Thymus (tissue), 11 donors: ENCODE data around the gene CCDC60. TPM values are rescaled to one million over a fixed set of nuclear protein-coding genes. Genes with fewer than 3 reads are reported as not detected.

Source experiments
- DNase-seq, 9 donors: peaks; one replicate each; pipeline ENCODE4 v3.0.0-alpha.2; 2013; ENCODE audit warnings: low spot score in 9 of 9, low read depth in 6 of 9, missing footprints in 1 of 9
- H3K27ac ChIP-seq, 2 donors: one replicate each; pipeline ENCODE4 v1.5.1; 2013; ENCODE audit warnings: control low read depth in 1 of 2, low read depth in 1 of 2, low read length in 1 of 2, mild to moderate bottlenecking in 1 of 2, moderate library complexity in 1 of 2
- H3K27me3 ChIP-seq, 2 donors: one replicate each; pipeline ENCODE4 v1.5.1; 2013; ENCODE audit warnings: low read length in 1 of 2; ENCODE audit not compliant: control insufficient read depth in 2 of 2, insufficient read depth in 1 of 2
- H3K36me3 ChIP-seq, 2 donors: one replicate each; pipeline ENCODE4 v1.5.1; 2013; ENCODE audit warnings: low read length in 1 of 2, mild to moderate bottlenecking in 1 of 2, moderate library complexity in 1 of 2; ENCODE audit not compliant: control insufficient read depth in 2 of 2, insufficient read depth in 2 of 2
- H3K4me1 ChIP-seq, 2 donors: one replicate each; pipeline ENCODE4 v1.5.1; 2013; ENCODE audit warnings: low read length in 2 of 2; ENCODE audit not compliant: control insufficient read depth in 2 of 2, insufficient read depth in 2 of 2
- H3K4me3 ChIP-seq, 2 donors: one replicate each; pipeline ENCODE4 v1.5.1; 2013; ENCODE audit warnings: low read length in 2 of 2, control low read depth in 1 of 2, mild to moderate bottlenecking in 1 of 2
- H3K9me3 ChIP-seq, 2 donors: one replicate each; pipeline ENCODE4 v1.5.1; 2013; ENCODE audit warnings: low read length in 1 of 2, mild to moderate bottlenecking in 1 of 2; ENCODE audit not compliant: control insufficient read depth in 2 of 2, insufficient read depth in 1 of 2
- WGBS: extraction: QIAGEN DNeasy Blood & Tissue Kit; methylation state at CpG from one replicate; pipeline ENCODE4 v1.1.7; 2013; 5-methylcytosine and 5-hydroxymethylcytosine counted together
- polyA plus RNA-seq: library from polyadenylated mRNA; stranded (reverse); fragments of 200-250 nt; gene quantifications from one replicate; pipeline ENCODE4 v1.2.3, GENCODE V29; 2013
- total RNA-seq: library from RNA; stranded (reverse); fragments of 120-200 nt; gene quantifications from one replicate; pipeline ENCODE4 v1.2.4, GENCODE V29; 2013
- donor health status: healthy.

Gene CCDC60
- total and polyA plus RNA-seq, 2 donors: 0.37 to 0.52 TPM

GRCh38 chr12:119546340-119546739 lies 211.8 kb downstream of the CCDC60 start:
- Histone ChIP-seq H3K36me3 (no peaks in the 10 kb centered on the region), H3K4me3 (no peak overlapping the region), H3K27ac (no peak overlapping the region), H3K27me3 (no peaks in the 10 kb centered on the region), H3K4me1 (no peaks in the 10 kb centered on the region), H3K9me3 (no peaks in the 10 kb centered on the region)
- no peak for DNase-seq

GRCh38 chr12:119547001-119547400 lies 212.5 kb downstream of the CCDC60 start:
- WGBS: 57% methylated on average over 1 of the region's 1 CpG
- Histone ChIP-seq H3K27ac (no peak overlapping the region), H3K36me3 (no peaks in the 10 kb centered on the region), H3K27me3 (no peaks in the 10 kb centered on the region), H3K4me3 (no peak overlapping the region), H3K4me1 (no peaks in the 10 kb centered on the region), H3K9me3 (no peaks in the 10 kb centered on the region)
- no peak for DNase-seq

GRCh38 chr12:119556854-119557253 lies 222.3 kb downstream of the CCDC60 start:
- DNase-seq: no peak
- no peaks in the 10 kb centered on the region for H3K36me3 ChIP-seq
- H3K9me3 ChIP-seq: no peaks in the 10 kb centered on the region
- H3K4me3 ChIP-seq: no peak overlapping the region
- H3K27ac ChIP-seq: no peak overlapping the region
- no peaks in the 10 kb centered on the region for H3K4me1 ChIP-seq
- WGBS: 54% methylated on average over 1 of the region's 1 CpG
- no peaks in the 10 kb centered on the region for H3K27me3 ChIP-seq

GRCh38 chr12:119565404-119565803 lies 230.9 kb downstream of the CCDC60 start:
- no peaks in the 10 kb centered on the region for H3K36me3 ChIP-seq
- H3K27ac ChIP-seq: no peak overlapping the region
- no peaks in the 10 kb centered on the region for H3K4me1 ChIP-seq
- WGBS: 96% methylated on average over 3 of the region's 3 CpGs
- no peaks in the 10 kb centered on the region for H3K27me3 ChIP-seq
- H3K9me3 ChIP-seq: no peaks in the 10 kb centered on the region
- DNase-seq: no peak
- no peak overlapping the region for H3K4me3 ChIP-seq

GRCh38 chr12:119570771-119571170 lies 236.2 kb downstream of the CCDC60 start:
- DNase-seq: no peak
- 75% methylated on average over 6 of the region's 6 CpGs for WGBS
- no peaks in the 10 kb centered on the region for H3K9me3 ChIP-seq
- no peaks in the 10 kb centered on the region for H3K36me3 ChIP-seq
- H3K4me3 ChIP-seq: no peak overlapping the region
- no peak overlapping the region for H3K27ac ChIP-seq
- H3K27me3 ChIP-seq: no peaks in the 10 kb centered on the region
- no peaks in the 10 kb centered on the region for H3K4me1 ChIP-seq

GRCh38 chr12:119573086-119573485 lies 238.6 kb downstream of the CCDC60 start:
- no peaks in the 10 kb centered on the region for H3K9me3 ChIP-seq
- H3K27ac ChIP-seq: no peak overlapping the region
- no peaks in the 10 kb centered on the region for H3K36me3 ChIP-seq
- no peaks in the 10 kb centered on the region for H3K27me3 ChIP-seq
- no peaks in the 10 kb centered on the region for H3K4me1 ChIP-seq
- 96% methylated on average over 1 of the region's 1 CpG for WGBS
- no peak for DNase-seq
- no peak overlapping the region for H3K4me3 ChIP-seq

- DNase-seq: no peak
- no peak overlapping the region for H3K27ac ChIP-seq
- 97% methylated on average over 1 of the region's 1 CpG for WGBS
- no peak overlapping the region for H3K4me3 ChIP-seq
- H3K9me3 ChIP-seq: no peaks in the 10 kb centered on the region
- H3K27me3 ChIP-seq: no peaks in the 10 kb centered on the region
- no peaks in the 10 kb centered on the region for H3K4me1 ChIP-seq
- H3K36me3 ChIP-seq: no peaks in the 10 kb centered on the region
Observed at GRCh38 chr12:119574255-119574654, 239.7 kb downstream of the CCDC60 start.

GRCh38 chr12:119576118-119576810 lies 241.7 kb downstream of the CCDC60 start:
- Histone ChIP-seq H3K4me3 (no peak overlapping the region), H3K36me3 (no peaks in the 10 kb centered on the region), H3K27me3 (no peaks in the 10 kb centered on the region), H3K27ac (no peak overlapping the region), H3K9me3 (no peaks in the 10 kb centered on the region), H3K4me1 (no peaks in the 10 kb centered on the region)
- no peak for DNase-seq
- whole genome bisulfite sequencing: 83% methylated on average over 8 of the region's 8 CpGs

GRCh38 chr12:119576915-119577314 lies 242.4 kb downstream of the CCDC60 start:
- H3K9me3 ChIP-seq: no peaks in the 10 kb centered on the region
- no peak for DNase-seq
- H3K4me1 ChIP-seq: no peaks in the 10 kb centered on the region
- WGBS: 67% methylated on average over 1 of the region's 1 CpG
- no peak overlapping the region for H3K4me3 ChIP-seq
- H3K27ac ChIP-seq: no peak overlapping the region
- no peaks in the 10 kb centered on the region for H3K27me3 ChIP-seq
- H3K36me3 ChIP-seq: no peaks in the 10 kb centered on the region
